Placental epithelial cell (primary cell): ENCODE data around the gene PRRG4. TPM values are rescaled to one million over a fixed set of nuclear protein-coding genes. Genes with fewer than 3 reads are reported as not detected.

ENCODE experiments used
- total RNA-seq: library from RNA; depleted of rRNA; stranded (reverse); fragments of >200 nt; gene quantifications from 2 replicates; pipeline ENCODE4 v1.2.3, GENCODE V29; 2012

The PRRG4 gene
- total RNA-seq: 4.9 and 9.4 TPM in 2 replicates

GRCh38 chr11:32829680-32830412, at the start of gene PRRG4:
PRRG4 (plus strand) TSS chr11:32829927; CDS start chr11:32830530, 603 bp downstream.

GRCh38 chr11:32794439-32794838, 35.3 kb upstream of the PRRG4 start, which contains the start of gene CCDC73:
CCDC73 (minus strand) TSS chr11:32794662; CDS start chr11:32760243, 34,419 bp downstream.

GRCh38 chr11:32892355-32893092, 62.8 kb downstream of the PRRG4 start, which contains the start of gene QSER1:
QSER1 (plus strand) TSS chr11:32892811; CDS start chr11:32893126, 315 bp downstream.

Other genes with a start within 250 kb of the PRRG4 start
- gene EIF3M, start 246.1 kb upstream of the PRRG4 start, total RNA-seq: 203 and 464 TPM in 2 replicates
- not detected in 2 replicates for gene CCDC73, start 35.3 kb upstream of the PRRG4 start, total RNA-seq
- 17.0 and 18.5 TPM in 2 replicates for gene QSER1, start 62.9 kb downstream of the PRRG4 start, total RNA-seq
- gene DEPDC7, start 186.0 kb downstream of the PRRG4 start, total RNA-seq: 38.9 and 39.9 TPM in 2 replicates
- 146 and 186 TPM in 2 replicates for gene TCP11L1, start 209.6 kb downstream of the PRRG4 start, total RNA-seq